Body of pancreas (tissue), 4 donors: Measurements from ENCODE around the gene B3GLCT.

Experiments used
- POLR2A ChIP-seq, 3 donors: fragments of 450-650 bp; IDR thresholded peaks; one replicate each; pipeline ENCODE4 v1.6.1; 2016; ENCODE audit warnings: antibody characterized with exemption in 3 of 3, mild to moderate bottlenecking in 2 of 3
- TF ChIP-seq, protein P1 (sequence below), 7 experiments: fragments of 450-650 bp in 4 of 7; fragments of 200-600 bp in 3 of 7; sonication (generic) in 3 of 7; IDR thresholded peaks; one replicate each; pipeline ENCODE4 v1.5.1; 2016 to 2019; ENCODE audit warnings: antibody characterized with exemption in 7 of 7

DNA sequence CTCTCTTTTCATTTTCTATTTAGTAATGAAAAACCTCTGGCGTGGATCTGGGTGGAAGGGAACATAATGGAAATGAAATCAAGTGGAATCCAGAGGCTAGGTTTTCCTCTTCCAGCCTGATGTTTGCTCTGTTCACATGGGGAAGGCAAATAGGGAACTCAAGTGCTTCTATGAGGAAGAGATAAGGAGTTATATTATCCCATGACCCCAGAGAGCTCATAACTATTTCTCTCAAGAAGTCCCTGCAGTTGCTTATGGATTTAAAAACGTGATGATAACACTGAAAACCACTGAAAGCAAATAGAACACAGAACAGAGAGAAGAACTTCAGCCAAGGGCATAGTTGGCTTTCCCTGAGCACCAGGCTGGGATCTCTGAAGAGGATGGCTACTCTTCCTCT, 157.8 kb downstream of the B3GLCT start:
- TF ChIP-seq, protein P1, sequence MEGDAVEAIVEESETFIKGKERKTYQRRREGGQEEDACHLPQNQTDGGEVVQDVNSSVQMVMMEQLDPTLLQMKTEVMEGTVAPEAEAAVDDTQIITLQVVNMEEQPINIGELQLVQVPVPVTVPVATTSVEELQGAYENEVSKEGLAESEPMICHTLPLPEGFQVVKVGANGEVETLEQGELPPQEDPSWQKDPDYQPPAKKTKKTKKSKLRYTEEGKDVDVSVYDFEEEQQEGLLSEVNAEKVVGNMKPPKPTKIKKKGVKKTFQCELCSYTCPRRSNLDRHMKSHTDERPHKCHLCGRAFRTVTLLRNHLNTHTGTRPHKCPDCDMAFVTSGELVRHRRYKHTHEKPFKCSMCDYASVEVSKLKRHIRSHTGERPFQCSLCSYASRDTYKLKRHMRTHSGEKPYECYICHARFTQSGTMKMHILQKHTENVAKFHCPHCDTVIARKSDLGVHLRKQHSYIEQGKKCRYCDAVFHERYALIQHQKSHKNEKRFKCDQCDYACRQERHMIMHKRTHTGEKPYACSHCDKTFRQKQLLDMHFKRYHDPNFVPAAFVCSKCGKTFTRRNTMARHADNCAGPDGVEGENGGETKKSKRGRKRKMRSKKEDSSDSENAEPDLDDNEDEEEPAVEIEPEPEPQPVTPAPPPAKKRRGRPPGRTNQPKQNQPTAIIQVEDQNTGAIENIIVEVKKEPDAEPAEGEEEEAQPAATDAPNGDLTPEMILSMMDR (IDR thresholded peaks at IDR 0.05) = no peak
- TF ChIP-seq POLR2A (IDR thresholded peaks at IDR 0.05) = no peak
